GM18508 (cell line): Measurements from ENCODE around the gene PITRM1.
"Not testable (repeated sequence)": the region's sequence is repeated elsewhere in the genome, so short reads cannot be mapped to it uniquely, and the experiment has no call there.

ENCODE experiments used
- ATAC-seq: cut with Tn5 transposase; IDR thresholded peaks from one replicate; pipeline ENCODE4 v1.9.1; 2021; ENCODE audit warnings: moderate number of reproducible peaks; ENCODE audit not compliant: insufficient read depth, unreplicated experiment

The PITRM1 gene

GRCh38 chr10:3198900-3199299 is 26.3 kb upstream of the PITRM1 start:
- ATAC-seq: no peak

- ATAC-seq: peak; percentile 57
These were observed 24.9 kb upstream of the PITRM1 start for GRCh38 chr10:3197348-3198003.

GRCh38 chr10:3196958-3197347 is 24.4 kb upstream of the PITRM1 start:
- no peak for ATAC-seq

- no peak for ATAC-seq
These were observed 23.9 kb upstream of the PITRM1 start for GRCh38 chr10:3196482-3196881.

- ATAC-seq: no peak
These were observed 23.1 kb upstream of the PITRM1 start for GRCh38 chr10:3195726-3196125.

- no peak for ATAC-seq
These were observed 22.7 kb upstream of the PITRM1 start for GRCh38 chr10:3195286-3195685.

GRCh38 chr10:3194871-3195270 is 22.3 kb upstream of the PITRM1 start:
- no peak for ATAC-seq

GRCh38 chr10:3193751-3194150 is 21.2 kb upstream of the PITRM1 start:
- no peak for ATAC-seq

- ATAC-seq: no peak
These were observed 20.5 kb upstream of the PITRM1 start for GRCh38 chr10:3192856-3193635.

- no peak for ATAC-seq
These were observed 18.2 kb upstream of the PITRM1 start for GRCh38 chr10:3190817-3191216.

GRCh38 chr10:3187229-3187628 is 14.6 kb upstream of the PITRM1 start:
- ATAC-seq: not testable (repeated sequence)

GRCh38 chr10:3186368-3186767 is 13.8 kb upstream of the PITRM1 start:
- no peak for ATAC-seq

GRCh38 chr10:3185386-3185785 is 12.8 kb upstream of the PITRM1 start:
- no peak for ATAC-seq

- no peak for ATAC-seq
These were observed 7.9 kb upstream of the PITRM1 start for GRCh38 chr10:3180355-3181025.

GRCh38 chr10:3179174-3179573 is 6.6 kb upstream of the PITRM1 start:
- ATAC-seq: no peak

- no peak for ATAC-seq
These were observed 5.5 kb upstream of the PITRM1 start for GRCh38 chr10:3178042-3178441.

GRCh38 chr10:3173171-3173878 is 743 bp upstream of the PITRM1 start:
- ATAC-seq: no peak

GRCh38 chr10:3172081-3172445 is 519 bp downstream of the PITRM1 start:
- ATAC-seq: no peak

GRCh38 chr10:3171488-3171887 is 1.1 kb downstream of the PITRM1 start:
- not testable (repeated sequence) for ATAC-seq

GRCh38 chr10:3169673-3170072 is 2.9 kb downstream of the PITRM1 start:
- no peak for ATAC-seq

GRCh38 chr10:3169271-3169670 is 3.3 kb downstream of the PITRM1 start:
- ATAC-seq: no peak
